COLO668 (cell line): Measurements from ENCODE around the gene SNTB2.
"Not testable (repeated sequence)": the region's sequence is repeated elsewhere in the genome, so short reads cannot be mapped to it uniquely, and the experiment has no call there.

Source experiments
- DNase-seq: peaks from one replicate; lab custom pipeline; 2025; ENCODE audit not compliant: unreplicated experiment; lab: John Stamatoyannopoulos, UW

SNTB2 gene

DNA sequence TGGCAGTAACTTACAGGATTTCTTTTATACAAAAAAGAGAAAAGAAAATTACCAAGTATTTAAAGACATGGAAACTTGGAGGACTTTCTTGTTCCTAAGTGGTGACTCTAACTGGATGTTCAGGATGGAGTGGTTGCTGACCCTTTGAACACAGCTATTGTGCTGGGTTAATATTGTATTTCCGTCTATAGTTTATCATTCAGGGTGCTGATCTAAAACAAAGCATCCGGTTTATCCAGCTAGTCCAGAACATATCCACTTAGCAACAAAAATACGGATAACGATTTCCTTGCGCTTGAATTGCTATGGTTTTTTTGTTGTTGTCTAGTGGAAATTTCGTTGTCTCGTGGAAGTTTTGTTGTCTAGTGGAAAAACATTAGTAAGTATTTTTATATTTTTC is 38.2 kb downstream of the SNTB2 start:
- DNase-seq, result no peak

GRCh38 chr16:69233124-69233523 is 46.2 kb downstream of the SNTB2 start:
- no peak for DNase-seq

DNA sequence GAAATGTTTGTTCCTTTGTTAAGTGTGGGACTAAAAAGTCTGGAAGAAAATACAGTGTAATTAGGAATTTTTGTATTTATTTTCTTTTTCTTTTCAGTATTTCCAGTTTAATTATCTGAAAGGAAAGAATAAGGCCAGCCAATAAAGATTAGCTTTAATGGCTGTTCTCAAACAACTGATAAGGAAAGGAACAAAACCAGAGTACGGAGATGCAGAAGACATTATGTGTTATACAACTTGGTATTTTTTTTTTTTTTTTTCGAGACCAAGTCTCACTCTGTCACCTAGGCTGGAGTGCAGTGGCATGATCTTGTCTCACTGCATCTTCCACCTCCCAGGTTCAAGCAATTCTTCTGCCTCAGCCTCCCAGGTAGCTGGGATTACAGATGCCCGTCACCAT is 47.5 kb downstream of the SNTB2 start:
- DNase-seq, result no peak

GRCh38 chr16:69236319-69236718 is 49.4 kb downstream of the SNTB2 start:
- no peak for DNase-seq

GRCh38 chr16:69237296-69237695 is 50.3 kb downstream of the SNTB2 start:
- no peak for DNase-seq

DNA sequence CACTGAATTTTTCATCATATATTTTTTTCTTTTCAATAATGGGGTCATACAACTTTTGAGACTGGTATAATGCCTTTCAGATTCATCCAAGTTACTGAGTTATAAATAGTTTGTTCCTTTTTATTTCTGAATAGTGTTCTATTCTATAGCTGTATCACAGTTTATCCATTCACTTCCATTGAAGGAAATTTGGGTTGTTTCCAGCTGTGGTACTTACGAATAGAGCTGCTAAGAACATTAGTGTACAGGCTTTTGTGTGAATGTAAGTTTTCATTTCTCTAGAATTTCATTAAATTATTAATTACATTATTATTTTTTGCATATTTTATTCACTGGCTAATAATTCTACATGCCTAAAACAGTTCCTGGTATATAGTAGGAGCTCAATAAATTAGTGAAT is 52.9 kb downstream of the SNTB2 start:
- DNase-seq, result no peak

- DNase-seq, result no peak
These were observed 53.4 kb downstream of the SNTB2 start for GRCh38 chr16:69240331-69240730.

DNA sequence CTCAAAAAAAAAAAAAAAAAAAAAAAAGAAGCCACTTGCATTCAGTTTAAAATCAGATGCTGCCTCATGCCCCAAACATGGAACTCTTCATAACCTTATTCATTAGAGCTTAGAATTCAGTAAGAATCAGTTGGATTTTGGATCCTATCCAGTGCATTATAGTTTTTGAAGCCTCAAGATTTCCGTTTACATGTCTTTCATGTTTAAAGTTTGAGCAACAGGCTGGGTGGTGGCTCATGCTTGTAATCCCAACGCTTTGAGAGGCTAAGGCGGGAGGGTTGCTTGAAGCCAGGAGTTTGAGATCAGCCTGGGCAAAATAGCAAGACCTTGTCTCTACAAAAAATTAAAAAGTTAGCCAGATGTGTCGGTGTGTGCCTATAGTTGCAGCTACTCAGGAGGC is 55.0 kb downstream of the SNTB2 start:
- no peak for DNase-seq

- no peak for DNase-seq
These were observed 56.5 kb downstream of the SNTB2 start for GRCh38 chr16:69243479-69243878.

DNA sequence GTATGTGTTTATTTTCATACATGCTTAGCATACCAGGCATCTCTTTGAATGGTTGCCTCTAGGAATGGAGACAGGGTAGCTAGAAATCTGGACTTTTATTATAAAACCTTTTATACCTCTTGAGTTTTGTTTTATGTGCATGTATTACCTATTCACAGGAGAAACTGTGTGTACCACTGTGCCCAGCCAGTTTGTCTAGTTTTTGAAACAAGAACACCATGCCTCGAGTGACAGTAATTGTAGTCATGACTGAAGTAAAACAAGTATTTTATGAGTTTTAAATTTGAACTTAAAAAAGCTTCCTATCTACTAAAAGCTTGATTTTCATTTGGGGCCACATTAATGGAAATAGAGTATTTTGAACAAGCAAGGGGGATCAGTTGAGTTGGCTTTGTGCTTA is 57.4 kb downstream of the SNTB2 start:
- DNase-seq, result no peak

DNA sequence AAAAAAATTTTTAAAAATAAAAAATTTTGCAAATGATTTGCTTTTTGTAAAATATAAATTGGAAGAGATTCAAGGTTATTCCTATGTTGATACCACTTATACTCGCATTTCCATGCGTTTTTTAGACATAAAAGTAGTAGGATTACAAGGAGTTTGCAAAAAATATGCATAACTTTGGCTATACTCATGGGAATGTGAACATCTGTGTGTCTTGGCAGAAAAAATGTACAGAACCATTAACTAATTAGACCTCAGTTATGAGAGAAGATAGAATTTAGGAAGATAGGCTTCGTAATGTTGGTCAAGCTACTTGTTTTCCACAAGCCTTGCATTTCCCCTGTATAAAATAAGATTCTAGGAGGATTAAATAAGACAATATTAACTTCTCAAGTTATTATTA is 63.1 kb downstream of the SNTB2 start:
- no peak for DNase-seq

DNA sequence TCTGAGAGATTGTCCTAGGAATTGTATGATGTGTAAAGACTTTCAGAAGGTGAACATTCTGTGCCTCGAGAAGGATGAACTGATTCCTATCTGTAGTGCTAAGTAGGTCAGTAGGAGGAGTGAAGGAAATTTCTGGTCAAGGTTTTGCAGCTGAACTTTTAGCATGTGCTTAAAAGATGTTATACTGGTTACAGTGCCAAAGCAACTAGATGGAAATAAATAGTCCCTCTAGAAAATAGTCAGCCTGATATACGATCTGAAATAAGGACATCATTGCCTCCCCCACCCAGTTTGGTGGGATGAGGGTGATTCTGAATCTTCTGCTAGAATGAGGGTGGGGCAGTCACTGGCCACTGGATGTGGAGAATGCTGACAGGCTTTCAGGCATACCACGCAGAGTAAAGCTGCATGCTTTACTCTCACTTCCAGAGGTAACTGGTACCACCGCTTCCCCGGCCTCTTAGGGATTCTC is 66.9 kb downstream of the SNTB2 start:
- no peak for DNase-seq

DNA sequence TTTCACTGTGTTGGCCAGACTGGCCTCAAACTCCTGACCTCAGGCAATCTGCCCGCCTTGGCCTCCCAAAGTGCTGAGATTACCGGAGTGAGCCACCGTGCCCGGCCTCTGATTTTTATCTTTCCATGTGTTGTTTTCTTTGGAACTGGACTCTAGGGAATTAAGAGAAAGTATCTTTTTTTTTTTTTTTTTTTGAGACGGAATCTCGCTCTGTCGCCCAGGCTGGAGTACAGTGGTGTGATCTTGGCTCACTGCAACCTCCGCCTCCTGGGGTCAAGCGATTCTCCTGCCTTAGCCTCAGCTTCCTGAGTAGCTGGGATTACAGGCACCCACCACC is 72.4 kb downstream of the SNTB2 start:
- DNase-seq, result not testable (repeated sequence)

DNA sequence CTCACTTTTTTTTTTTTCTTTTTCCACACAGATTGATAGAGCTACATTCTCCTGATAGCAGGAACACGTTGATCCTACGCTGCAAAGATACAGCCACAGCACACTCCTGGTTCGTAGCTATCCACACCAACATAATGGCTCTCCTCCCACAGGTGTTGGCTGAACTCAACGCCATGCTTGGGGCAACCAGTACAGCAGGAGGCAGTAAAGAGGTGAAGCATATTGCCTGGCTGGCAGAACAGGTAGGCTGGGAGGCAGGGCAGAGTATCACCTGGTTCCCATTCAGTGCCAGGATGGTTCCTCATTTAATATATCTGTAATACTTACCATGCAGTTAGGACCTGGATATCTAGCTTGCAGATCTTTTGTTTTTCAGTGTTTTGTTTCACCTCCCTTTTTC is 73.1 kb downstream of the SNTB2 start:
- no peak for DNase-seq

- DNase-seq, result no peak
These were observed 73.5 kb downstream of the SNTB2 start for GRCh38 chr16:69260506-69260905.

- DNase-seq, result no peak
These were observed 79.5 kb downstream of the SNTB2 start for GRCh38 chr16:69266334-69267063.

- DNase-seq, result no peak
These were observed 80.7 kb downstream of the SNTB2 start for GRCh38 chr16:69267633-69268032.

DNA sequence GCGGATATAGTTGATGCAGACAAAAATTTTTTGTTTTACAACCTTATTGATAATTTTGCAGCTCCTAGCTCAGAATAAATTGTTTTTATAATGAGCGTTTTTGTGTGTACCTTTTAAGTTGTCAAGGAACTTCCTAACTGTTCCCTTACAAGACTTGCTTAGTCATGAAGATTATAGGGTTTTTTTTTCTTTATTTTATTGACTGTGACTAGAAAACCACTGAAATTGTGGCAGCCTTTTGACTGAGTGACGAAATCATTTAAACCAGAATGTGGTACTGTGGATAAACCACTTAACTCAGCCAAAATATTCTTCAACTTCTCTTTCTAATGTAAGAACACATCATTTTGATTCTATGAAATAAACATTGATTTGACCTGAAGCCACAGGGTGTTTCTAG is 83.4 kb downstream of the SNTB2 start:
- no peak for DNase-seq

GRCh38 chr16:69270831-69271230 is 83.9 kb downstream of the SNTB2 start:
- no peak for DNase-seq

GRCh38 chr16:69273009-69273408 is 86.0 kb downstream of the SNTB2 start:
- no peak for DNase-seq

- no peak for DNase-seq
These were observed 87.8 kb downstream of the SNTB2 start for GRCh38 chr16:69274699-69275235.

DNA sequence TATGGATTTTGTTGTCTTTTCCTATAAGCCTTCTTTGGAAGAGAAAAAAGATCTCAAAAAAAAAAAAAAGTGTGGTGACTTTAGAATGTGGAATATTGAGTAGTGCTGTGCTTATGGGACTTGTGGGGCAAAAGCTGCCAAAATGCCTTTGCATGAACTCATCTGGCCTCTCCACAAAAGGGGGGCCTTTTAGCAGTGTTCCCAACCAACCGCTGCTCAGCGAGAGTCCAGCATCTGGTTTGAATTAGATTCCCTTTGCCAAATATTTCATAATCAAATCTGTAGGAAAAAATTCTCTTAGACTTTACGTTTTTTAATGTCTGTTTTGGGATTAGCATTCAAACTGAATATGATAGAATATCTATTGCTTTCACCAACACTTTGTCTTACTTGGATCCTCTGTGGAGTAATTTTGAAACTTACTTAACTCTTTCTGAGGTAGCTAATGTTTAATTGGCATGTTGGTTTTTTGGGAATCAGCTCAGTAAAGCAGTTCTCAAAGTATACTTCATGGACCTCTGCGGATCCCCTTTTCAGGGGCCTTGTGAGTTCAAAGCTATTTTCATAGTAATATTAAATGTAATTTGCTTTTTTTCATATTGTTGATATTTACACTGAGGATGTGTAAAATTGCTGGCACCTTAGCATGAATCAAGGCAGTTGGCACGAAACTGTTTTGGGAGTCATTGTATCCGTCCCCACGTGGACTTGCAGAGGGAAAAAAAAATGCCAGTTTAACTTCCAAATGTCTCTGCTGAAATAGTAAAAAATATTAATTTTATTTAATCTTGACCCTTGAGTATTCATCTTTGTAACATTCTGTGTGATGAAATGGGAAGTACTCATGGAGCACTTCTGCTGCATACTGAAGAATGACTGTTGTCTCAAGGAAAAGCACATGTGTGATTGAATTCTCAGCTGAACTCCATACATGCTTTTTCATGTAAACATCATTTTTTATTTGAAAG is 89.5 kb downstream of the SNTB2 start:
- DNase-seq, result no peak
